Measurements from ENCODE around the gene CLSTN2. TPM values are rescaled to one million over a fixed set of nuclear protein-coding genes. Genes with fewer than 3 reads are reported as not detected.

CLSTN2 gene
- total and polyA plus RNA-seq, 2 experiments from 2014 or later: 23.0 to 27.0 TPM

DNA sequence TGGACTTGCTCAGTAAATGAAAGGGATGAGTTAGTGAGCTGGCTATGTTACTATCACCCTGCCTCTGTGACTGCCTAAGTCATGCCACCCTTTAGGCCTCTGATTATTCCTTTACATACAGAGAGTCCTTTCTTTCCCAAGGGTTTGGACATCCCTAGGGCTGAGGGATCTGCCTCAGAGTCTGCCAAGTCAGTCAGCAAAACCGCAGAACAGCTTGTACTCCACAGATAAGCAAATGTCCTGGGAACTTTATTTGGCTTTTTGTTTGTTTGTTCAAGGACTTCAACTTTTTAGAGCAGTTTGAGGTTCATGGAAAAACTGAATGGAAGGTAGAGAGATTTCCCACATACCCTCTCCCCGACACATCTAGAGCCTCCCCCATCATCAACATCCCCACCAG, 660.3 kb downstream of the CLSTN2 start:
- WGBS (ENCODE audit: low lambda C conversion rate, missing lambda C conversion rate): 78% methylated on average over 2 of the region's 2 CpGs
- H3K4me1 ChIP-seq (ENCODE audit: insufficient read depth): no peaks in the 10 kb centered on the region
- H4K20me1 ChIP-seq (ENCODE audit: insufficient read depth, poor library complexity, severe bottlenecking): no peaks in the 10 kb centered on the region
- H3K79me2 ChIP-seq: no peaks in the 10 kb centered on the region
- H3K36me3 ChIP-seq (replicated peaks; ENCODE audit: insufficient read depth, low read depth): no peaks in the 10 kb centered on the region
- no peak overlapping the region for H2AFZ ChIP-seq
- no peak for DNase-seq (ENCODE audit: low spot score)
- no peaks in the 10 kb centered on the region for H3K27me3 ChIP-seq
- TF ChIP-seq, protein P1, sequence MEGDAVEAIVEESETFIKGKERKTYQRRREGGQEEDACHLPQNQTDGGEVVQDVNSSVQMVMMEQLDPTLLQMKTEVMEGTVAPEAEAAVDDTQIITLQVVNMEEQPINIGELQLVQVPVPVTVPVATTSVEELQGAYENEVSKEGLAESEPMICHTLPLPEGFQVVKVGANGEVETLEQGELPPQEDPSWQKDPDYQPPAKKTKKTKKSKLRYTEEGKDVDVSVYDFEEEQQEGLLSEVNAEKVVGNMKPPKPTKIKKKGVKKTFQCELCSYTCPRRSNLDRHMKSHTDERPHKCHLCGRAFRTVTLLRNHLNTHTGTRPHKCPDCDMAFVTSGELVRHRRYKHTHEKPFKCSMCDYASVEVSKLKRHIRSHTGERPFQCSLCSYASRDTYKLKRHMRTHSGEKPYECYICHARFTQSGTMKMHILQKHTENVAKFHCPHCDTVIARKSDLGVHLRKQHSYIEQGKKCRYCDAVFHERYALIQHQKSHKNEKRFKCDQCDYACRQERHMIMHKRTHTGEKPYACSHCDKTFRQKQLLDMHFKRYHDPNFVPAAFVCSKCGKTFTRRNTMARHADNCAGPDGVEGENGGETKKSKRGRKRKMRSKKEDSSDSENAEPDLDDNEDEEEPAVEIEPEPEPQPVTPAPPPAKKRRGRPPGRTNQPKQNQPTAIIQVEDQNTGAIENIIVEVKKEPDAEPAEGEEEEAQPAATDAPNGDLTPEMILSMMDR (IDR thresholded peaks at IDR 0.05; ENCODE audit: poor library complexity): no peak
- TF ChIP-seq EZH2 (IDR thresholded peaks at IDR 0.05; ENCODE audit: borderline replicate concordance) (no peak), EZH2phosphoT487 (IDR thresholded peaks at IDR 0.05; ENCODE audit: low read depth, severe bottlenecking, unreplicated experiment) (no peak)
- no peak overlapping the region for H3K4me3 ChIP-seq
- H3K9me3 ChIP-seq (ENCODE audit: low read depth): no peaks in the 10 kb centered on the region
- H3K4me2 ChIP-seq: no peak overlapping the region
- no peaks in the 10 kb centered on the region for H3K9me2 ChIP-seq (replicated peaks; ENCODE audit: insufficient read depth)
- H3K27ac ChIP-seq: peak overlapping the region; percentile 59

DNA sequence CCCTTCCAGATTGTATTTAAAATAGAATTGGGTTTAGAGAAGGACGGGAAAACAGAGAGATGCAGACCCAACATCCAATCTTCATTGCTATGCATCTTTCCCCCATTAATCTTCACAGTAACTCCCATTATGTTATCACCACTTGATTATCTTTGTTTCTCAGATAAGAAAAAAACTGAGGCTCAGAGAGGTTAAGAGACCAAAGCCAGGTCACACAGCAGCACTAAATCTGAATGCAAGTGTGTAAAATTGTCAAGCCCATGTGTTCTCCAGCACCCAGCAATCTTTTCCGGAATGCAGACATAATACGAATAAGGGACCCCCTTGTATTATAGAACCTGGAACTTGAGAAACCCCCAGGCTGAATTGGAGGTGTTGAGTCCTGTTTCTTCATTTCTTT, 662.4 kb downstream of the CLSTN2 start:
- H3K27me3 ChIP-seq: no peaks in the 10 kb centered on the region
- no peak overlapping the region for H3K4me3 ChIP-seq
- 89% methylated on average over 3 of the region's 3 CpGs for WGBS (ENCODE audit: low lambda C conversion rate, missing lambda C conversion rate)
- H4K20me1 ChIP-seq (ENCODE audit: insufficient read depth, poor library complexity, severe bottlenecking): no peaks in the 10 kb centered on the region
- H3K36me3 ChIP-seq (replicated peaks; ENCODE audit: insufficient read depth, low read depth): no peaks in the 10 kb centered on the region
- no peaks in the 10 kb centered on the region for H3K79me2 ChIP-seq
- no peak for TF ChIP-seq EZH2 (IDR thresholded peaks at IDR 0.05; ENCODE audit: borderline replicate concordance)
- TF ChIP-seq, protein P1 (IDR thresholded peaks at IDR 0.05; ENCODE audit: poor library complexity): no peak
- TF ChIP-seq EZH2phosphoT487 (IDR thresholded peaks at IDR 0.05; ENCODE audit: low read depth, severe bottlenecking, unreplicated experiment): no peak
- no peaks in the 10 kb centered on the region for H3K9me2 ChIP-seq (replicated peaks; ENCODE audit: insufficient read depth)
- H3K4me1 ChIP-seq (ENCODE audit: insufficient read depth): no peaks in the 10 kb centered on the region
- H3K9me3 ChIP-seq (ENCODE audit: low read depth): no peaks in the 10 kb centered on the region
- no peak overlapping the region for H2AFZ ChIP-seq
- H3K27ac ChIP-seq: no peak overlapping the region
- H3K4me2 ChIP-seq: no peak overlapping the region
- DNase-seq (ENCODE audit: low spot score): no peak

DNA sequence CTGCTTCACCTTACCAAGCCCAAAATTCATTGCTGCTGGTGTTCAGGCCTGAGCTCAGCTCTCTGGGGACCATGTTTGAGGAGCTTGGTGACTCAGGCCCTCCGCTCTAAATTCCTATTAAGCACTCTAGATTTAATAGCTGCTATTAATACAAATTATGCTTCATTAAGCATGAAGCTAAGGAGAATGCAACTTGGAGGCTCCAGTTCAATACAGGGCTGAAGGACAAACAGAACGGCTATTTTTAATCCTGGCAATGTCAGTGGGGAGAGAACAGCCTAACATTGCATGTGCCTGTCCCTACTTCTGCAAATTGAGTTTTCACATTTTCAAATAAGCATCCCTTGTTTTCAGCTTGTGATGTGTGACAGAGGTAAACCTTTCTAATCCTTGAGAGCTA, 662.8 kb downstream of the CLSTN2 start:
- no peaks in the 10 kb centered on the region for H3K9me3 ChIP-seq (ENCODE audit: low read depth)
- H3K9me2 ChIP-seq (replicated peaks; ENCODE audit: insufficient read depth): no peaks in the 10 kb centered on the region
- TF ChIP-seq EZH2 (IDR thresholded peaks at IDR 0.05; ENCODE audit: borderline replicate concordance) (no peak), EZH2phosphoT487 (IDR thresholded peaks at IDR 0.05; ENCODE audit: low read depth, severe bottlenecking, unreplicated experiment) (no peak)
- TF ChIP-seq, protein P1 (IDR thresholded peaks at IDR 0.05; ENCODE audit: poor library complexity): no peak
- no peak overlapping the region for H3K4me2 ChIP-seq
- H3K79me2 ChIP-seq: no peaks in the 10 kb centered on the region
- H3K4me3 ChIP-seq: no peak overlapping the region
- no peaks in the 10 kb centered on the region for H4K20me1 ChIP-seq (ENCODE audit: insufficient read depth, poor library complexity, severe bottlenecking)
- WGBS (ENCODE audit: low lambda C conversion rate, missing lambda C conversion rate): 86% methylated on average over 2 of the region's 2 CpGs
- no peaks in the 10 kb centered on the region for H3K36me3 ChIP-seq (replicated peaks; ENCODE audit: insufficient read depth, low read depth)
- no peak overlapping the region for H2AFZ ChIP-seq
- DNase-seq (ENCODE audit: low spot score): no peak
- no peaks in the 10 kb centered on the region for H3K27me3 ChIP-seq
- H3K4me1 ChIP-seq (ENCODE audit: insufficient read depth): no peaks in the 10 kb centered on the region
- no peak overlapping the region for H3K27ac ChIP-seq

DNA sequence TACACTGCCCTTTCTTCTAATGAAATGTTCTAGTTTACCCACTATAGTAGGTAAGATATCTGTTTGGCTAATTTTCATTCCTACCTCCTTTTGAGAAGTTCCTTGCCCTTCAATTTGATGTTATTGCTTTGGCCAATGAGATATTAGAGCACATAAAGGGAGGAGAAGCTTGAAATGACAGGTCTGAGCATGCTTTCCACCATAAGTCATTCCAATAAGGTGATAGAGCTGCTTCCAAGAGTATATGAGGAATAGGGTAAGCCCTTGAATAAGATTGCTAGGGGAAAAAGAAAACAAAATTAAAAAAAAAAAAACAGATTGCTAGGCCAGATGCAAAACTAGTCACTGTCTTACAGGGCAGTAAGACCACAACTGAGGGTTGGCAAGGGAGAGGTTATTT, 664.0 kb downstream of the CLSTN2 start:
- Histone ChIP-seq H3K36me3 (replicated peaks; ENCODE audit: insufficient read depth, low read depth) (no peaks in the 10 kb centered on the region), H3K4me3 (no peak overlapping the region), H3K27me3 (no peaks in the 10 kb centered on the region), H3K4me2 (no peak overlapping the region), H3K79me2 (no peaks in the 10 kb centered on the region), H2AFZ (no peak overlapping the region), H4K20me1 (ENCODE audit: insufficient read depth, poor library complexity, severe bottlenecking) (no peaks in the 10 kb centered on the region), H3K9me3 (ENCODE audit: low read depth) (no peaks in the 10 kb centered on the region), H3K4me1 (ENCODE audit: insufficient read depth) (no peaks in the 10 kb centered on the region), H3K27ac (no peak overlapping the region), H3K9me2 (replicated peaks; ENCODE audit: insufficient read depth) (no peaks in the 10 kb centered on the region)
- TF ChIP-seq EZH2 (IDR thresholded peaks at IDR 0.05; ENCODE audit: borderline replicate concordance) (no peak), EZH2phosphoT487 (IDR thresholded peaks at IDR 0.05; ENCODE audit: low read depth, severe bottlenecking, unreplicated experiment) (no peak)
- TF ChIP-seq, protein P1 (IDR thresholded peaks at IDR 0.05; ENCODE audit: poor library complexity): no peak
- DNase-seq (ENCODE audit: low spot score): no peak

All from hepatocyte (in vitro differentiated cells).